ENCODE results near the gene HYAL3. TPM values are rescaled to one million over a fixed set of nuclear protein-coding genes. Genes with fewer than 3 reads are reported as not detected.

HYAL3 gene
- total RNA-seq, 2 experiments from 2014 or later, result 2.7 to 3.5 TPM

DNA sequence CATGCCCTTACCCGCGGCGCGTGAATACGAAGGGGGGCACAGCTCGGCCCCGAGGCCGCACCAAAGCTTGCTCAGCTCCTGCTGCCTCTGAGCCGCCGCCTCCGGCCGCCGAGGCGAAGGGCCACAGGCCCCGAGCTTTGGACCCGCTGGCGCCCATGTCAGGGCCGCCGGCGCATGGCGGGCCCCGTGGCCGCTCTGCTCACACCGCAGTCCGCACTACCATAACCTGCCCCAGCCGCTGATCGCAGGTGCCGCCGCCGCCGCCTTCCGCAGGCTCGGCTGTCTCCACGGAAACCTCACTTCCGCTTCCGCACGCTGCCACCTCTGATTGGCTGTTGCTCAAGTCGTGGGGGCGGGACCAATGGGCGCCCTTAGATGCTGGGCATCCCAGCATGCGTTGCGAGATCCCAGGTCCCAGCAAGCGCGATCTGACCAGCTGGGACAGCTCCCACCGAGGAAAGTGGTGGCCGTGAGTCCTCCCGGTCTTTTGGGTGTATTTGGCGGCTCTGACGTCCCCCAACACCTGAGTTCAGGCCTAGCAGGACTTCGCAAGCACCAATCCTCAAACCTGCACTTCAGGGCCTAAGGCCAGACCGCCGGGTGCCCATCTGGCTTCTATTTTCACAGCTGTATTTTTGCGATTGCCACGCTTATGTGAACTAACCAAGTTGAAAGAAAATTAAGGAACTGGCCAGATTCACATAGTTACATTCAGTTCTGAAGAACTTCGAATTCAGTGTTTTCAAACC, 28.9 kb upstream of the HYAL3 start, which contains the start of gene TUSC2:
Gene TUSC2 (minus strand): TSS at position 281 of the 749 bp plus-strand sequence. CDS start 124 bp downstream, at position 157.
- peak within 1 kb of the TSS; percentile 88 for H3K4me3 ChIP-seq (ENCODE audit: low read depth, low read length, poor library complexity, severe bottlenecking)
- H3K4me1 ChIP-seq (ENCODE audit: insufficient read depth, low read length, poor library complexity, severe bottlenecking), result peaks cover 12% of the 10 kb centered on the region
- H2AFZ ChIP-seq (ENCODE audit: low read length), result peak within 1 kb of the TSS; percentile 10; the same call in 1 of the 2 replicates
- no TSS peak for BruUV-seq (replicated peaks)
- ChIA-PET CTCF (ENCODE audit: unreplicated experiment) (interaction anchor here (0.6 to 1.0 kb wide), 4 partner anchors 29 to 610 kb away, joined by 3 to 4 read pairs (median 3); partner anchors contain the start of genes HYAL3 and NAA80), POLR2A (interaction anchor here (1.1 to 2.7 kb wide), 5 partner anchors 9 to 1172 kb away, joined by 4 to 28 read pairs (median 4); partner anchors contain the start of genes DCAF1, GNAI2, HYAL3 and NAA80)
- H3K9me3 ChIP-seq (ENCODE audit: low read length), result no peaks in the 10 kb centered on the region
- peaks cover 17% of the 10 kb centered on the region; the same call in 1 of the 2 replicates for H3K79me2 ChIP-seq (ENCODE audit: insufficient read depth, low read depth, low read length)
- H3K27ac ChIP-seq (ENCODE audit: low read depth, low read length, poor library complexity, severe bottlenecking), result peak within 1 kb of the TSS; percentile 26
- H3K36me3 ChIP-seq (ENCODE audit: insufficient read depth, low read length), result peaks cover 57% of the 10 kb centered on the region
- intact Hi-C loops (cut with micrococcal nuclease; ENCODE audit: unreplicated experiment), result no loop called here
- peak within 1 kb of the TSS; percentile 71 for H3K4me2 ChIP-seq (ENCODE audit: low read length)
- no peaks in the 10 kb centered on the region for H3K9me2 ChIP-seq (ENCODE audit: insufficient read depth, low read length)
- no peaks in the 10 kb centered on the region for H4K20me1 ChIP-seq (ENCODE audit: insufficient read depth, low read length)
- TF ChIP-seq, protein P1, sequence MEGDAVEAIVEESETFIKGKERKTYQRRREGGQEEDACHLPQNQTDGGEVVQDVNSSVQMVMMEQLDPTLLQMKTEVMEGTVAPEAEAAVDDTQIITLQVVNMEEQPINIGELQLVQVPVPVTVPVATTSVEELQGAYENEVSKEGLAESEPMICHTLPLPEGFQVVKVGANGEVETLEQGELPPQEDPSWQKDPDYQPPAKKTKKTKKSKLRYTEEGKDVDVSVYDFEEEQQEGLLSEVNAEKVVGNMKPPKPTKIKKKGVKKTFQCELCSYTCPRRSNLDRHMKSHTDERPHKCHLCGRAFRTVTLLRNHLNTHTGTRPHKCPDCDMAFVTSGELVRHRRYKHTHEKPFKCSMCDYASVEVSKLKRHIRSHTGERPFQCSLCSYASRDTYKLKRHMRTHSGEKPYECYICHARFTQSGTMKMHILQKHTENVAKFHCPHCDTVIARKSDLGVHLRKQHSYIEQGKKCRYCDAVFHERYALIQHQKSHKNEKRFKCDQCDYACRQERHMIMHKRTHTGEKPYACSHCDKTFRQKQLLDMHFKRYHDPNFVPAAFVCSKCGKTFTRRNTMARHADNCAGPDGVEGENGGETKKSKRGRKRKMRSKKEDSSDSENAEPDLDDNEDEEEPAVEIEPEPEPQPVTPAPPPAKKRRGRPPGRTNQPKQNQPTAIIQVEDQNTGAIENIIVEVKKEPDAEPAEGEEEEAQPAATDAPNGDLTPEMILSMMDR (conservative IDR thresholded peaks at IDR 0.05; ENCODE audit: low read length), result no peak
- TF ChIP-seq EZH2phosphoT487 (IDR thresholded peaks at IDR 0.05; ENCODE audit: borderline replicate concordance, low read depth, low read length), result no peak
- peak; percentile 99 for DNase-seq (ENCODE audit: low spot score)

DNA sequence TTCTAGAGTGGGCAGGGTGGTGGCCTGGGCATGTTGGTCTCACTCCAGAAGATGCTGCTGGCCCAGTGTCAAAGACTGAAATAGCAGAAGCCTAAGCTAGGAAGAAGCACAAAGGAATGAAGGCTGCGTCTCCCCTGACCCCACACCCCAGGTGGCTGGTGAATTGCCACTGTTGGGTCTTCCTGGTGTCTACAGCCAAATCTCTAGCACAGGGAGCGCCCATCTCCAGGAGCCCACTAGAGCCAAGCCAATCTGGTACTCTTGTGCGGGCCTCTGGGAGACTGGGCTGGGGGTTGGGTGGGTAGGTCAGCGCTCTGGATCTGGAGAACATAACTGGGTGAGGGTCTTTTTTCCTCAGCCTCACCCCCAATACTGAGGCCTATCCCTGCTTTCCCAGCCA, 27.9 kb upstream of the HYAL3 start:
- Histone ChIP-seq H4K20me1 (ENCODE audit: insufficient read depth, low read length) (no peaks in the 10 kb centered on the region), H3K4me2 (ENCODE audit: low read length) (peak overlapping the region; percentile 71), H3K79me2 (ENCODE audit: insufficient read depth, low read depth, low read length) (peaks cover 12% of the 10 kb centered on the region; the same call in 1 of the 2 replicates), H3K9me3 (ENCODE audit: low read length) (no peaks in the 10 kb centered on the region), H3K4me3 (ENCODE audit: low read depth, low read length, poor library complexity, severe bottlenecking) (peak overlapping the region; percentile 88), H3K36me3 (ENCODE audit: insufficient read depth, low read length) (peaks cover 48% of the 10 kb centered on the region), H2AFZ (ENCODE audit: low read length) (no peak overlapping the region), H3K4me1 (ENCODE audit: insufficient read depth, low read length, poor library complexity, severe bottlenecking) (peaks cover 14% of the 10 kb centered on the region), H3K9me2 (ENCODE audit: insufficient read depth, low read length) (no peaks in the 10 kb centered on the region), H3K27ac (ENCODE audit: low read depth, low read length, poor library complexity, severe bottlenecking) (no peak overlapping the region)
- DNase-seq (ENCODE audit: low spot score), result no peak
- intact Hi-C loops (cut with micrococcal nuclease; ENCODE audit: unreplicated experiment), result no loop called here
- ChIA-PET POLR2A (interaction anchor here (1.1 to 2.7 kb wide), 5 partner anchors 10 to 1173 kb away, joined by 4 to 28 read pairs (median 4); partner anchors contain the start of genes DCAF1, GNAI2, HYAL3 and NAA80), CTCF (ENCODE audit: unreplicated experiment) (interaction anchor here (0.6 kb wide), 1 partner anchor 132 kb away, joined by 3 read pairs; no protein-coding TSS in a partner anchor)
- TF ChIP-seq, protein P1 (conservative IDR thresholded peaks at IDR 0.05; ENCODE audit: low read length), result no peak
- no peak for TF ChIP-seq EZH2phosphoT487 (IDR thresholded peaks at IDR 0.05; ENCODE audit: borderline replicate concordance, low read depth, low read length)
- BruUV-seq (replicated peaks), result no TSS peak
